Measurements from ENCODE around the gene SLC17A6. TPM values are rescaled to one million over a fixed set of nuclear protein-coding genes. Genes with fewer than 3 reads are reported as not detected.

Gene SLC17A6
- total RNA-seq, result not detected in 2 replicates

- DNase-seq (ENCODE audit: extremely low read depth, low read depth, low spot score), result no peak
Measured at GRCh38 chr11:22337596-22338485, at the start of gene SLC17A6. TSS of gene SLC17A6 (plus strand) at chr11:22338381. CDS start at chr11:22338534, 153 bp downstream.

GRCh38 chr11:22302368-22302767 is 35.8 kb upstream of the SLC17A6 start:
- DNase-seq (ENCODE audit: extremely low read depth, low read depth, low spot score), result no peak

- no peak for DNase-seq (ENCODE audit: extremely low read depth, low read depth, low spot score)
Measured at GRCh38 chr11:22304337-22304961, 33.7 kb upstream of the SLC17A6 start.

GRCh38 chr11:22317656-22318055 is 20.5 kb upstream of the SLC17A6 start:
- DNase-seq (ENCODE audit: extremely low read depth, low read depth, low spot score), result no peak

- no peak for DNase-seq (ENCODE audit: extremely low read depth, low read depth, low spot score)
Measured at GRCh38 chr11:22331771-22332170, 6.4 kb upstream of the SLC17A6 start.

GRCh38 chr11:22336587-22336986 is 1.6 kb upstream of the SLC17A6 start:
- no peak for DNase-seq (ENCODE audit: extremely low read depth, low read depth, low spot score)

- DNase-seq (ENCODE audit: extremely low read depth, low read depth, low spot score), result no peak
Measured at GRCh38 chr11:22339611-22340010, 1.4 kb downstream of the SLC17A6 start.

GRCh38 chr11:22340235-22340634 is 2.1 kb downstream of the SLC17A6 start:
- no peak for DNase-seq (ENCODE audit: extremely low read depth, low read depth, low spot score)

- no peak for DNase-seq (ENCODE audit: extremely low read depth, low read depth, low spot score)
Measured at GRCh38 chr11:22340701-22341587, 2.8 kb downstream of the SLC17A6 start.

GRCh38 chr11:22341588-22341931 is 3.4 kb downstream of the SLC17A6 start:
- DNase-seq (ENCODE audit: extremely low read depth, low read depth, low spot score), result no peak

GRCh38 chr11:22342211-22343031 is 4.2 kb downstream of the SLC17A6 start:
- no peak for DNase-seq (ENCODE audit: extremely low read depth, low read depth, low spot score)

- no peak for DNase-seq (ENCODE audit: extremely low read depth, low read depth, low spot score)
Measured at GRCh38 chr11:22343032-22343324, 4.8 kb downstream of the SLC17A6 start.

- no peak for DNase-seq (ENCODE audit: extremely low read depth, low read depth, low spot score)
Measured at GRCh38 chr11:22343371-22344032, 5.3 kb downstream of the SLC17A6 start.

- no peak for DNase-seq (ENCODE audit: extremely low read depth, low read depth, low spot score)
Measured at GRCh38 chr11:22344081-22344480, 5.9 kb downstream of the SLC17A6 start.

GRCh38 chr11:22346282-22346681 is 8.1 kb downstream of the SLC17A6 start:
- no peak for DNase-seq (ENCODE audit: extremely low read depth, low read depth, low spot score)

- no peak for DNase-seq (ENCODE audit: extremely low read depth, low read depth, low spot score)
Measured at GRCh38 chr11:22347857-22348487, 9.8 kb downstream of the SLC17A6 start.

GRCh38 chr11:22349491-22349890 is 11.3 kb downstream of the SLC17A6 start:
- no peak for DNase-seq (ENCODE audit: extremely low read depth, low read depth, low spot score)

- DNase-seq (ENCODE audit: extremely low read depth, low read depth, low spot score), result no peak
Measured at GRCh38 chr11:22359295-22359694, 21.1 kb downstream of the SLC17A6 start.

GRCh38 chr11:22371160-22371559 is 33.0 kb downstream of the SLC17A6 start:
- no peak for DNase-seq (ENCODE audit: extremely low read depth, low read depth, low spot score)

GRCh38 chr11:22387126-22387525 is 48.9 kb downstream of the SLC17A6 start:
- no peak for DNase-seq (ENCODE audit: extremely low read depth, low read depth, low spot score)

Data from glomerular endothelial cell (primary cell).